ENCODE data around the gene XIRP2. TPM values are rescaled to one million over a fixed set of nuclear protein-coding genes. Genes with fewer than 3 reads are reported as not detected.
"Not testable (repeated sequence)": the region's sequence is repeated elsewhere in the genome, so short reads cannot be mapped to it uniquely, and the experiment has no call there.

XIRP2 gene
- total RNA-seq, 4 donors from 2014 or later, result not detected

DNA sequence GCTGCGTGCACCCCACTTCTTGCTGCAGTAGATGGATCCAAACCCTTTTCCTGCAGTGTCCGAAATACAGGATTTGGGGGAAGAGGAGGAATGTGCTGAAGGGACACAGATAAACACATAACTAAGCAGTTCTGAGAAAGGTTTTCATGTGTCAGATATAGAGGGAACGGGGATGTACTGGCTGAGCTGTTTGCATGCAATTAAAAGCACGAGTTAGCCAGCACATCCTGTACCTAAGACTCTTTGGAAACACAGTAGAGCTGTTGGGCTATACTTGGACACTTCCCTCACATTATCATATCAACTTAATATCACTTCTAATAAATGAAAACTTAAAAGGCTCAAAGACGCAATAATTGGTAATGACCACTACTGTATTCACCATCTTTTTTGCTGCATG, 377.4 kb downstream of the XIRP2 start:
- peaks cover 3% of the 10 kb centered on the region for H3K9me3 ChIP-seq
- H3K27me3 ChIP-seq, result no peaks in the 10 kb centered on the region
- WGBS, result 86% methylated on average over 5 of the region's 5 CpGs
- H3K36me3 ChIP-seq, result no peaks in the 10 kb centered on the region
- TF ChIP-seq, protein P1, sequence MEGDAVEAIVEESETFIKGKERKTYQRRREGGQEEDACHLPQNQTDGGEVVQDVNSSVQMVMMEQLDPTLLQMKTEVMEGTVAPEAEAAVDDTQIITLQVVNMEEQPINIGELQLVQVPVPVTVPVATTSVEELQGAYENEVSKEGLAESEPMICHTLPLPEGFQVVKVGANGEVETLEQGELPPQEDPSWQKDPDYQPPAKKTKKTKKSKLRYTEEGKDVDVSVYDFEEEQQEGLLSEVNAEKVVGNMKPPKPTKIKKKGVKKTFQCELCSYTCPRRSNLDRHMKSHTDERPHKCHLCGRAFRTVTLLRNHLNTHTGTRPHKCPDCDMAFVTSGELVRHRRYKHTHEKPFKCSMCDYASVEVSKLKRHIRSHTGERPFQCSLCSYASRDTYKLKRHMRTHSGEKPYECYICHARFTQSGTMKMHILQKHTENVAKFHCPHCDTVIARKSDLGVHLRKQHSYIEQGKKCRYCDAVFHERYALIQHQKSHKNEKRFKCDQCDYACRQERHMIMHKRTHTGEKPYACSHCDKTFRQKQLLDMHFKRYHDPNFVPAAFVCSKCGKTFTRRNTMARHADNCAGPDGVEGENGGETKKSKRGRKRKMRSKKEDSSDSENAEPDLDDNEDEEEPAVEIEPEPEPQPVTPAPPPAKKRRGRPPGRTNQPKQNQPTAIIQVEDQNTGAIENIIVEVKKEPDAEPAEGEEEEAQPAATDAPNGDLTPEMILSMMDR (IDR thresholded peaks at IDR 0.05), result no peak
- TF ChIP-seq EP300 (IDR thresholded peaks at IDR 0.05) (no peak), POLR2AphosphoS5 (IDR thresholded peaks at IDR 0.05) (no peak), POLR2A (IDR thresholded peaks at IDR 0.05) (no peak)
- no peak overlapping the region for H3K27ac ChIP-seq
- H3K4me3 ChIP-seq, result no peak overlapping the region
- no peak for DNase-seq (ENCODE audit: low spot score in 2 of 2)
- H3K4me1 ChIP-seq, result no peaks in the 10 kb centered on the region

- H3K4me3 ChIP-seq; H3K9me3 ChIP-seq; H3K36me3 ChIP-seq; DNase-seq (ENCODE audit: low spot score in 2 of 2); H3K27me3 ChIP-seq; H3K27ac ChIP-seq; H3K4me1 ChIP-seq: not testable (repeated sequence)
- WGBS, result 68% methylated on average over 2 of the region's 2 CpGs
Measured at GRCh38 chr2:167268245-167268644, 380.0 kb downstream of the XIRP2 start.

DNA sequence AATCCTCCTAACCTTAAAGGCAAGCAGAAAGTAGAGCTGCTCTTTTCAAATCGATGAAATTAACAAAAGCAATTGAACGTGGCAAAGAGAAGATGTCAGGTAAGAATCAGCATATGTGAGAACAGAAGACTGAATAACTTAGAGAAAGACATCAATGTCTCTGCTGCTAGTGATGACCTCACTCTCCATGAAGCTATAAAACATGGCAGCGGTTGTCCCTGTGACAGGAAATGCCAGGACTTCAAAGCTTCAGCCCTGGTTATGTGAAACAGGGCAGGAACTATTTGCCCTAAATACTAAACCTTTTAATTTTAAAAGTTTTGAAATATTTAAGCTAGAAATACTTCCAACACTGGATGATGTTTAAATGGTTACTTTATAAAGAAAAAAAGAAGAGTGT, 383.7 kb downstream of the XIRP2 start:
- Histone ChIP-seq H3K36me3 (no peaks in the 10 kb centered on the region), H3K9me3 (peaks cover 3% of the 10 kb centered on the region), H3K4me1 (no peaks in the 10 kb centered on the region), H3K27ac (no peak overlapping the region), H3K4me3 (no peak overlapping the region), H3K27me3 (no peaks in the 10 kb centered on the region)
- 55% methylated on average over 3 of the region's 3 CpGs for WGBS
- TF ChIP-seq, protein P1 (IDR thresholded peaks at IDR 0.05), result no peak
- TF ChIP-seq POLR2A (IDR thresholded peaks at IDR 0.05), result no peak
- TF ChIP-seq EP300 (IDR thresholded peaks at IDR 0.05), result no peak
- TF ChIP-seq POLR2AphosphoS5 (IDR thresholded peaks at IDR 0.05), result no peak
- no peak for DNase-seq (ENCODE audit: low spot score in 2 of 2)

DNA sequence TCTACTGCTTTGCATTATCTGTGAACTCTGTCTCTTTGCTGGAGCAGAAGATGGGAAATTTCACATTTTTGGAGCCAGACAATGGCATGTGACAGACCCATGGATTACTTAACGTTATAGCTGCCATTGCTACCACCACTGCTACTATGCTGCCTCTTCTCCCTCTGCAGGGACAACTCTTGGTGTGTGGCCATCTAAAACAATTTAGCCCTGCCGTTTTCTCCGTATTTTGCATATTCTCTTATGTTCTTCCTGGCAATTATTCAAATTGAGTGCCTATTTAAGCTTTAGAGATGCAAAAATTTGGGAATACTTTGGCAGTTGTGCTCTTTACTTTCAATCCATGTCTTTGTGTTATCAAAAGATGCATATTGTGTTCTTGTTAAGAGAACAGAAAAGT, 386.8 kb downstream of the XIRP2 start:
- no peak for DNase-seq (ENCODE audit: low spot score in 2 of 2)

GRCh38 chr2:167279810-167280209, 391.5 kb downstream of the XIRP2 start:
- WGBS, result 70% methylated on average over 5 of the region's 5 CpGs
- no peaks in the 10 kb centered on the region for H3K36me3 ChIP-seq
- H3K9me3 ChIP-seq, result no peaks in the 10 kb centered on the region
- TF ChIP-seq POLR2AphosphoS5 (IDR thresholded peaks at IDR 0.05) (no peak), POLR2A (IDR thresholded peaks at IDR 0.05) (no peak)
- H3K4me1 ChIP-seq, result no peaks in the 10 kb centered on the region
- H3K27me3 ChIP-seq, result no peaks in the 10 kb centered on the region
- no peak overlapping the region for H3K4me3 ChIP-seq
- H3K27ac ChIP-seq, result no peak overlapping the region
- no peak for DNase-seq (ENCODE audit: low spot score in 2 of 2)

More for the DNA sequence above, 386.8 kb downstream of the XIRP2 start:
- Histone ChIP-seq H3K9me3 (no peaks in the 10 kb centered on the region), H3K4me1 (no peaks in the 10 kb centered on the region), H3K27ac (no peak overlapping the region), H3K4me3 (no peak overlapping the region), H3K36me3 (no peaks in the 10 kb centered on the region), H3K27me3 (no peaks in the 10 kb centered on the region)
- TF ChIP-seq POLR2AphosphoS5 (IDR thresholded peaks at IDR 0.05) (no peak), EP300 (IDR thresholded peaks at IDR 0.05) (no peak), POLR2A (IDR thresholded peaks at IDR 0.05) (no peak)
- TF ChIP-seq, protein P1 (IDR thresholded peaks at IDR 0.05), result no peak
- 25% methylated on average over 3 of the region's 3 CpGs for WGBS

DNA sequence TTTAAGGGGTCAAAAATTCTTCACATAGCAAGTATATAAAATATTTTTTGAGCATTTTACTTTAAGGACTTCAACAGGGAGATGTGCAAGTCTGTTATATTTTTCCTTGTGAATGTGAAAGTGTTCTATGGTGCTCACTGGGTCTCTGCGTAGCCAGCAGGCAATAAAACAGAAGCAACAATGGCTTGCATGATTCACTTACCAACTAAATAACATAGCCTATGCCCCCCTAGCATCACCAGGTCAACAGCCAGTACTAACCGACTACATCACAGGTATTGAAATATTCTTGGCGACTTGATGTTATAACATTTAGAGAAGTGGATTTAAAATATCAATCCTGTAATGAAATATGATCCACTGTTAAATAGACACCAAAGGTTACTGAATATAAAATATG, 398.9 kb downstream of the XIRP2 start:
- Histone ChIP-seq H3K36me3 (no peaks in the 10 kb centered on the region), H3K9me3 (no peaks in the 10 kb centered on the region), H3K27me3 (peaks cover 6% of the 10 kb centered on the region), H3K4me1 (peaks cover 3% of the 10 kb centered on the region), H3K27ac (no peak overlapping the region), H3K4me3 (no peak overlapping the region)
- 80% methylated on average over 3 of the region's 3 CpGs for WGBS
- TF ChIP-seq, protein P1 (IDR thresholded peaks at IDR 0.05), result no peak
- TF ChIP-seq POLR2A (IDR thresholded peaks at IDR 0.05) (no peak), EP300 (IDR thresholded peaks at IDR 0.05) (no peak), POLR2AphosphoS5 (IDR thresholded peaks at IDR 0.05) (no peak)
- no peak for DNase-seq (ENCODE audit: low spot score in 2 of 2)
